GM19324 (cell line): ENCODE results near the gene PCNT.
"Not testable (repeated sequence)": the region's sequence is repeated elsewhere in the genome, so short reads cannot be mapped to it uniquely, and the experiment has no call there.

ENCODE experiments used
- ATAC-seq: cut with Tn5 transposase; IDR thresholded peaks from one replicate; pipeline ENCODE4 v1.9.1; 2021; ENCODE audit warnings: mild to moderate bottlenecking, moderate library complexity; ENCODE audit not compliant: unreplicated experiment, low FRiP score

Gene PCNT

GRCh38 chr21:46438241-46438640 is 114.3 kb downstream of the PCNT start:
- ATAC-seq, result no peak

GRCh38 chr21:46439906-46440305 is 116.0 kb downstream of the PCNT start:
- no peak for ATAC-seq

- no peak for ATAC-seq
Observed at GRCh38 chr21:46441331-46441730, 117.4 kb downstream of the PCNT start.

DNA sequence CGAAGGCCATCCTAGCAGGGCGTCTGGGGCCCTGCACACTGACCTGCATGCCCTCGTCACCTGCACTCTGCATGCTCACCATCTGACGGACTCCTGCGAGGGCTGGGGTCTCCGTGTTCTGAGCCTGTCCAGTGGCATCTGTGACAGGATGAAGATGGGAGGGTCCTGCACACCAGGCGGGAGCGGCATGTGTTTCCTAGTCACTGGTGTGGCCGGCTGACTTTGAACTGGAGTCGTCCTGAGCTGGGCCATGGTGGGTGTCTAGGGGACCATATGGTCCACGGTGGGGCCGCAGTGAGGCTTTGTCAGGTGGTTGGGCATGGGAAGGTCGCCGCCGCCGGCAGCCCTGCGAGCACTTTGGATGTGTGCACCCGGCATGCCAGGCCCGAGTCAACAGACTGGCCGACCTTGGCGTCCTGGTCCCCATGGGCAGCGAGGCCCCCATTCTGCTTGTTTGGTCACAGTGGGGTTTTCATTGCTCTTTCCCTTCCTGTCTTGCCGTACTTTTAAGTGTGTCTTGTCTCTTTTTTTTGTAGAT is 118.1 kb downstream of the PCNT start:
- no peak for ATAC-seq

DNA sequence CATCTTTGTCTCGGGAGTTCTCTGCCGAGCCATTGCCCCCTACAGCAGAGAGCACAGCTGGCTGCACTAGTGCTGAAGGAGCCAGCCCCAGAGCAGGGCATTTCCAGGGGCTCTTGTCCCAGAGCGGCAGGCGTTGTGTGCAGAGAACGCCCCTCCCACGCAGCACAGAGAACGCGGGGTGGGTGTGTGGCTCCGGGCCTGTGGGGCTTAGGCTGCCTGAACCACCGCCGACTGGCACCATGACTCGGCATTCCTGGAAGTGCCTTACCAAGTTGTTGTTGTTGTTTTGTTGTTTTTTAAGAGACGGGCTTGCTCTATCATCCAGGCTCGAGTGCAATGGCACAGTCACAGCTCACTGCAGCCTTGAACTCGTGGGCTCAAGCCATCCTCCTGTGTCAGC is 119.0 kb downstream of the PCNT start:
- ATAC-seq, result no peak

DNA sequence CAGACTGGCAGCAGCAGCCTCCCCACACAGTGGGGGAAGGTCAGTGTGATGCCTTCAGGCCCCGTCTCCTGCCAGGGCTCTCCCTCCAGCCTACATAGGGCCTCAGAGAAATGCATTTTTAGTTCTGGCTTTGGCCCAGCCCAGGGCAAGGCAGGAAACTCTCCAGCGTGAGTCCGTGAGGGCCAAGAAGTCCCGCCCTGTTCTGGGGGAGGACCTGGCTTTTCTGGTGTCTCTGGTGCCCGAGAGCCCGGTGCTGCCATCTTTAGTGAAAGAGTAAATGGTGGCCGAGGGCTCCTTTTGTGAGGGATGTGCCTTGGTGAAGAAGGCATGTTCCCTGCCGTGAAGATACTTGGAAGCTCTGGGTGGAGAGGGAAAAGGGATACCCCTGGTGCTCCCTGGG is 120.0 kb downstream of the PCNT start:
- no peak for ATAC-seq

DNA sequence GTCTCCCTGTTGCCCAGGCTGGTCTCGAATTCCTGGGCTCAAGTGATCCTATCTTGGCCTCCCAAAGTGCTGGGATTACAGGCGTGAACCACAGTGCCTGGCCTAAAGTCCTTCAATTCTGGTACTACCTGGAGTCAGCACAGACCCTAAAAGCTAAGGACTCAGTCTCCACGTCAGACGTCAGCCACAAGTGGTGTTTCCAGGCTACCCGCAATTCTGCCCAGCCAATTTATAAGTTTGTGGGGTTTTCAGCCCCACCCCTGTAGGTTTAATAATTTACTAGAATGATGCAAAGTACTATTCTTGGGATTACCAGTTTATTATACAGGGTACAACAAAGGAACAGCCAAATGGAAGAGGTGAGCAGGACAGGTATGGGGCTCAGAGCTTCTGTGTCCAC is 124.2 kb downstream of the PCNT start:
- no peak for ATAC-seq

DNA sequence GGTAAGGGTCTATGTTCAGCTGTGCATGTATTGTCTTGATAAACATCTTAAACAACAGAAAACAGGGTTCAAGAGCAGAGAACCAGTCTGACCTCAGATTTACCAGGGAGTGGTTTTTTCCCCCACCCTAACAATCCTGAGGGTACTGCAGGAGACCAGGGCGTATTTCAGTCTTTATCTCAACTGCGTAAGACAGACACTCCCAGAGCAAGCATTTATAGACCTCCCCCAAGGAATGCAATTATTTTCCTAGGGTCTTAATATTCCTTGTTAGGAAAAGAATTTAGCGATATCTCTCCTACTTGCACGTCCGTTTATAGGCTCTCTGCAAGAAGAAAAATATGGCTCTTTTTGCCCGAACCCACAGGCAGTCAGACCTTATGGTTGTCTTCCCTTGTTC is 124.9 kb downstream of the PCNT start:
- not testable (repeated sequence) for ATAC-seq

DNA sequence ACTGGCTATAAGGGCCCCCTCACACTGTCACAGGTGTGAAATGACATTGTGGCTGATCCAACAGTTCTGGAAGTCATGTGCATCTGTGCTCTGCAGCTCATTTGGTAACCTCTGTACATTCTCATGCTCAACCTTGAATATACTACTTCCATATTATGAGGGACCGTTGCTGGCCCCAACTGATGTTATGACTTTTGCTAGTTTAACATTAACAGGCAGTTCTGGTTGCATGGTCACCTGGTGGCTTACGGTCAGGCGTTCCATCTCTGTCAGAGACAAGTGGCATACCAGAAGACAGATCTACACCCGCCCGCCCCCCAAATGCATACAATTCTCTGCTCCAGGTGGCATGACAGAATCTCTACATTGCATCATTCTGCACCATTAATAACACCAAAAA is 128.8 kb downstream of the PCNT start:
- no peak for ATAC-seq

- ATAC-seq, result no peak
Observed at GRCh38 chr21:46454142-46454541, 130.2 kb downstream of the PCNT start.

DNA sequence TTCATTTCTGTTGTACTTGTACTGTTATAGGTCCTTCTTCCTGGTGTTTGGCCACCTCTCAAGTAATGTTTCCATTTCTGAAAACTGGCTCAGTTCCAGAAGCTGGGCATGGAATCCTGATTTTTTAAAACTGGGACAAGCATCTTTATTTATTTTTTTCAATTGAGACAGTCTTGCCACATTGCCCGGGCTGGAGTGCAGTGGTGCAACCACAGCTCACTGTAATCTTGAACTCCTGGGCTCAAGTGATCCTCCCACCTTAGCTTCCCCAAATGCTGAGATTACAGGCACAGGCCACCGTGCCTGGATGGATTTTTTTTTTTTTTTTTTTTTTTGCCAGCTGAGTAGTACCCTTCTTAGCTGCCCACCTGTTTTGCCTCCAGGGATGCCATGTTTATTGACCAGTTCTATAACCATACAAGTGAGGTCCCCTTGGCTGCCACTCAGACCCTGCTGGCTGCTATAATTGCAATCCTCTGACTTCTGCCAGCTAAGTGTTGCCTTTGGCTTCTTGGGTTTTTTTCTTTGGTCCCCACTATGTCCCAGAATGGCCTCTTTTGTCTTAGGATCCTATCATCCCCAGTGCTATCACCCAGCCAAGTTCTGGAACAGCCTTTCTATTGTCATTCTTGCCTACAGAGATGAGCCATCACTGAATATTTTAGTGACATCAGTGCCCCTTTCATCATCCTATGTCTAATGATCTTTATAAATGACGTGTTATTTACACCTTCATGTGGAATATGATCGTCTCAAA is 130.9 kb downstream of the PCNT start:
- ATAC-seq, result no peak

GRCh38 chr21:46455575-46456385 is 131.8 kb downstream of the PCNT start:
- ATAC-seq, result no peak

DNA sequence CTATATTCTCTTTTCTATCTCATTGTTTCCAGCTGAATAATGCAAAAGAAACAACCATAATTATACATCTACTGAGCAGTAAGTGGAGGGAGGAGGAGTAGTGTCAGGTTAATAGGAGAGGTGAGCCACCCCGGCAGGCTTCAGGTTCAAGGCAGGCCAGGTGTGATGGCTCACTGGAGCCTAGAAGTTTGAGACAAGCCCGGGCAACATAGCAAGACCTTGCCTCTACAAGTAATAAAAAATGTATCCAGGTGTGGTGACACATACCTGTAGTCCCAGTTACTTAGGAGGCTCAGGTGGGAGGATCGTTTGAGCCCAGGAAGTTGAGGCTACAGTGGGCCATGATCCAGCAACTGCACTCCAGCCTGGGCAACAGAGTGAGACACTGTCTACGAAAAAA is 132.8 kb downstream of the PCNT start:
- no peak for ATAC-seq

- peak; percentile 26 for ATAC-seq
Observed at GRCh38 chr21:46457801-46458314, 133.9 kb downstream of the PCNT start.

DNA sequence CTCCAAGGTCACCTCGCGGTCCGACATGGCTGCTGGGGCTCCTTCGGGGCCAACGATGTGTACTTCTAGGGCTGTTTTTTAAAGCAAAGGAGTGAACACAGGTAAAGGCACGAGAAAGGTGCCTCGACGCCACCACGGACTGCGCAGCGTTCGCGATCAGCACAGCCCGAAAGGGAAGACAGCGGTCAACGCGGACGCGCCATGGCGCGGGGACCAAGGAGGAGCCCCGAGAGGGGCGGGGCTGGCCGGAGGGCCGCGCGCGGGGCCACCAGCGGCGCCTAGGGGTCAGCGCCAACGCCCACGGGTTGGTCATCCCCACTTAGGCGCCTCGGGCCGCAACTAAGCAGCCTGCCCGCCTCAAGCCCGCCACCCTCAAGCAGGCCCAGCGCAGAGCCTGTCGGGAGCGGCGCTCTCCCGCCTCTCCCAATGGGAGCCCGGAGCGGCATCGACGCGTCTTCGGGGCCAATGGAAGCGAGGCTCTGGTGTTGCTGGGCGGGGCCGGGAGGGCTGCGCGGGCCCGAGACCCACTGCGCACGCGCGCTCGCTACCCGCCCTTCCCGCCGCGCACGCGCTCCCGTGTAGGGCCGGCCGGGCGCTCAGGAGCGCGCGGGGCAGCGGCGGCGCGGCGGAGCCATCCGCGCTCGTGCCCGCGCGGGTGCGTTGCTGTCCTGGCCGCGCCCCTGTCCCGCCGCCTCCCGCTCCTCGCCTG is 134.5 kb downstream of the PCNT start, which contains the start of gene DIP2A:
Gene DIP2A, plus strand, starts transcription at position 577 of the 709 bp plus-strand sequence. CDS start 241 bp downstream, outside the sequence.
- ATAC-seq, result peak; percentile 95

- ATAC-seq, result no peak
Observed at GRCh38 chr21:46459024-46459355, 135.0 kb downstream of the PCNT start.

GRCh38 chr21:46459356-46460112 is 135.6 kb downstream of the PCNT start:
- ATAC-seq, result no peak

DNA sequence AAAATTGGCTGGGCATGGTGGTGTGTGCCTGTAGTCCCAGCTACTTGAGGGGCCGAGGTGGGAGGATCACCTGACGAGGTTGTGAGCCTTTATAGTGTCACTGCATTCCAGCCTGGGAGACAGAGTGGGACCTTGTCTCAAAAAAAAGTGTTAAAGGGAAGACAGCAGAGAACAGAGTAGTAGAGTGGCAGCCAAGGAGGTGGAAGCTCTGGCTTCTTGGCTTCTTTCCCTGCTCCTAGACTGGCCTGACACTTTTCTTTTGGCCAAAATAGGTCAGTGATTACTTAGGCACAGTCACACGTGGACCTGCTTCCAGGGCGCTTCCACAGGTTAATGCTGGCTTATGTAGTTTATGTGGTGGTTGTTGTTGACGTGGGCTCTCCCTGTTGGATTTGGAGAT is 138.0 kb downstream of the PCNT start:
- ATAC-seq, result no peak

- not testable (repeated sequence) for ATAC-seq
Observed at GRCh38 chr21:46465153-46465552, 141.2 kb downstream of the PCNT start.

- ATAC-seq, result no peak
Observed at GRCh38 chr21:46465651-46466050, 141.7 kb downstream of the PCNT start.
